Measurements from ENCODE around the gene RASSF10.
"Not testable (repeated sequence)": the region's sequence is repeated elsewhere in the genome, so short reads cannot be mapped to it uniquely, and the experiment has no call there.

Gene RASSF10

GRCh38 chr11:13036235-13036634 lies 27.1 kb downstream of the RASSF10 start:
- Mint-ChIP-seq H3K27me3 (peaks cover 69% of the 10 kb centered on the region), H3K4me1 (no peaks in the 10 kb centered on the region), H3K36me3 (ENCODE audit: insufficient read depth) (peaks cover 4% of the 10 kb centered on the region)

GRCh38 chr11:13038366-13038765 lies 29.2 kb downstream of the RASSF10 start:
- ATAC-seq (replicated peaks; ENCODE audit: extremely low read depth, poor library complexity, severe bottlenecking): no peak
- H3K4me1 Mint-ChIP-seq: no peaks in the 10 kb centered on the region
- no peak for DNase-seq (ENCODE audit: low spot score in 2 of 2)
- H3K27me3 Mint-ChIP-seq: peaks cover 82% of the 10 kb centered on the region
- H3K4me3 Mint-ChIP-seq: no peak overlapping the region
- peaks cover 4% of the 10 kb centered on the region for H3K36me3 Mint-ChIP-seq (ENCODE audit: insufficient read depth)
- H3K27ac Mint-ChIP-seq (ENCODE audit: low read depth): no peak overlapping the region
- H3K9me3 Mint-ChIP-seq: no peaks in the 10 kb centered on the region

More at GRCh38 chr11:13036235-13036634, 27.1 kb downstream of the RASSF10 start:
- no peak for ATAC-seq (replicated peaks; ENCODE audit: extremely low read depth, poor library complexity, severe bottlenecking)
- H3K4me3 Mint-ChIP-seq: no peak overlapping the region
- H3K27ac Mint-ChIP-seq (ENCODE audit: low read depth): no peak overlapping the region
- no peaks in the 10 kb centered on the region for H3K9me3 Mint-ChIP-seq
- DNase-seq (ENCODE audit: low spot score in 2 of 2): no peak

- H3K27ac Mint-ChIP-seq (ENCODE audit: low read depth): no peak overlapping the region
- peaks cover 4% of the 10 kb centered on the region for H3K36me3 Mint-ChIP-seq (ENCODE audit: insufficient read depth)
- ATAC-seq (replicated peaks; ENCODE audit: extremely low read depth, poor library complexity, severe bottlenecking) (no peak), DNase-seq (ENCODE audit: low spot score in 2 of 2) (no peak)
- no peaks in the 10 kb centered on the region for H3K9me3 Mint-ChIP-seq
- no peaks in the 10 kb centered on the region for H3K4me1 Mint-ChIP-seq
- no peak overlapping the region for H3K4me3 Mint-ChIP-seq
- peaks cover 77% of the 10 kb centered on the region for H3K27me3 Mint-ChIP-seq
These were observed 30.0 kb downstream of the RASSF10 start for GRCh38 chr11:13039126-13039525.

GRCh38 chr11:13040969-13041561 lies 31.9 kb downstream of the RASSF10 start:
- Mint-ChIP-seq H3K4me1 (no peaks in the 10 kb centered on the region), H3K27ac (ENCODE audit: low read depth) (no peak overlapping the region), H3K9me3 (no peaks in the 10 kb centered on the region), H3K36me3 (ENCODE audit: insufficient read depth) (peaks cover 3% of the 10 kb centered on the region), H3K4me3 (no peak overlapping the region), H3K27me3 (peaks cover 58% of the 10 kb centered on the region)
- DNase-seq (ENCODE audit: low spot score in 2 of 2) (no peak), ATAC-seq (replicated peaks; ENCODE audit: extremely low read depth, poor library complexity, severe bottlenecking) (no peak)

- no peaks in the 10 kb centered on the region for H3K4me1 Mint-ChIP-seq
- H3K36me3 Mint-ChIP-seq (ENCODE audit: insufficient read depth): peaks cover 3% of the 10 kb centered on the region
These were observed 33.8 kb downstream of the RASSF10 start for GRCh38 chr11:13042873-13043342.

GRCh38 chr11:13043912-13044628 lies 35.0 kb downstream of the RASSF10 start:
- Mint-ChIP-seq H3K4me1 (no peaks in the 10 kb centered on the region), H3K36me3 (ENCODE audit: insufficient read depth) (peaks cover 3% of the 10 kb centered on the region), H3K4me3 (no peak overlapping the region), H3K9me3 (no peaks in the 10 kb centered on the region), H3K27me3 (peaks cover 34% of the 10 kb centered on the region), H3K27ac (ENCODE audit: low read depth) (no peak overlapping the region)
- DNase-seq (ENCODE audit: low spot score in 2 of 2) (no peak), ATAC-seq (replicated peaks; ENCODE audit: extremely low read depth, poor library complexity, severe bottlenecking) (no peak)

More at GRCh38 chr11:13042873-13043342, 33.8 kb downstream of the RASSF10 start:
- Mint-ChIP-seq H3K27ac (ENCODE audit: low read depth) (no peak overlapping the region), H3K4me3 (no peak overlapping the region), H3K9me3 (no peaks in the 10 kb centered on the region), H3K27me3 (peaks cover 45% of the 10 kb centered on the region)
- DNase-seq (ENCODE audit: low spot score in 2 of 2): no peak
- ATAC-seq (replicated peaks; ENCODE audit: extremely low read depth, poor library complexity, severe bottlenecking): no peak

GRCh38 chr11:13045089-13045488 lies 36.0 kb downstream of the RASSF10 start:
- not testable (repeated sequence) for H3K27ac Mint-ChIP-seq (ENCODE audit: low read depth); H3K9me3 Mint-ChIP-seq; H3K4me1 Mint-ChIP-seq; DNase-seq (ENCODE audit: low spot score in 2 of 2); H3K36me3 Mint-ChIP-seq (ENCODE audit: insufficient read depth); ATAC-seq (replicated peaks; ENCODE audit: extremely low read depth, poor library complexity, severe bottlenecking); H3K4me3 Mint-ChIP-seq
- peaks cover 34% of the 10 kb centered on the region for H3K27me3 Mint-ChIP-seq

GRCh38 chr11:13045734-13046133 lies 36.6 kb downstream of the RASSF10 start:
- no peaks in the 10 kb centered on the region for H3K9me3 Mint-ChIP-seq
- no peak overlapping the region for H3K27ac Mint-ChIP-seq (ENCODE audit: low read depth)
- no peak overlapping the region for H3K4me3 Mint-ChIP-seq
- H3K36me3 Mint-ChIP-seq (ENCODE audit: insufficient read depth): no peaks in the 10 kb centered on the region
- no peak for ATAC-seq (replicated peaks; ENCODE audit: extremely low read depth, poor library complexity, severe bottlenecking)
- no peak for DNase-seq (ENCODE audit: low spot score in 2 of 2)
- H3K4me1 Mint-ChIP-seq: no peaks in the 10 kb centered on the region
- H3K27me3 Mint-ChIP-seq: peaks cover 36% of the 10 kb centered on the region

GRCh38 chr11:13046637-13047570 lies 37.8 kb downstream of the RASSF10 start:
- Mint-ChIP-seq H3K4me3 (no peak overlapping the region), H3K9me3 (no peaks in the 10 kb centered on the region), H3K27ac (ENCODE audit: low read depth) (no peak overlapping the region), H3K36me3 (ENCODE audit: insufficient read depth) (no peaks in the 10 kb centered on the region), H3K27me3 (peaks cover 39% of the 10 kb centered on the region), H3K4me1 (no peaks in the 10 kb centered on the region)
- DNase-seq (ENCODE audit: low spot score in 2 of 2) (no peak), ATAC-seq (replicated peaks; ENCODE audit: extremely low read depth, poor library complexity, severe bottlenecking) (no peak)

- H3K27ac Mint-ChIP-seq (ENCODE audit: low read depth): no peak overlapping the region
- H3K9me3 Mint-ChIP-seq: no peaks in the 10 kb centered on the region
- H3K27me3 Mint-ChIP-seq: peaks cover 45% of the 10 kb centered on the region
- no peak for DNase-seq (ENCODE audit: low spot score in 2 of 2)
- no peak overlapping the region for H3K4me3 Mint-ChIP-seq
- no peak for ATAC-seq (replicated peaks; ENCODE audit: extremely low read depth, poor library complexity, severe bottlenecking)
- no peaks in the 10 kb centered on the region for H3K4me1 Mint-ChIP-seq
- no peaks in the 10 kb centered on the region for H3K36me3 Mint-ChIP-seq (ENCODE audit: insufficient read depth)
These were observed 38.8 kb downstream of the RASSF10 start for GRCh38 chr11:13047884-13048283.

GRCh38 chr11:13051257-13051656 lies 42.1 kb downstream of the RASSF10 start:
- H3K4me3 Mint-ChIP-seq: no peak overlapping the region
- H3K27me3 Mint-ChIP-seq: peaks cover 46% of the 10 kb centered on the region
- H3K9me3 Mint-ChIP-seq: no peaks in the 10 kb centered on the region
- DNase-seq (ENCODE audit: low spot score in 2 of 2) (no peak), ATAC-seq (replicated peaks; ENCODE audit: extremely low read depth, poor library complexity, severe bottlenecking) (no peak)
- peaks cover 16% of the 10 kb centered on the region for H3K4me1 Mint-ChIP-seq
- no peaks in the 10 kb centered on the region for H3K36me3 Mint-ChIP-seq (ENCODE audit: insufficient read depth)
- H3K27ac Mint-ChIP-seq (ENCODE audit: low read depth): no peak overlapping the region

- Mint-ChIP-seq H3K4me1 (peaks cover 16% of the 10 kb centered on the region), H3K9me3 (no peaks in the 10 kb centered on the region), H3K4me3 (no peak overlapping the region), H3K36me3 (ENCODE audit: insufficient read depth) (no peaks in the 10 kb centered on the region), H3K27me3 (peaks cover 46% of the 10 kb centered on the region), H3K27ac (ENCODE audit: low read depth) (no peak overlapping the region)
- DNase-seq (ENCODE audit: low spot score in 2 of 2) (no peak), ATAC-seq (replicated peaks; ENCODE audit: extremely low read depth, poor library complexity, severe bottlenecking) (no peak)
These were observed 43.0 kb downstream of the RASSF10 start for GRCh38 chr11:13052130-13052571.
